Measurements from ENCODE around the gene FOXO1.

FOXO1 gene

DNA sequence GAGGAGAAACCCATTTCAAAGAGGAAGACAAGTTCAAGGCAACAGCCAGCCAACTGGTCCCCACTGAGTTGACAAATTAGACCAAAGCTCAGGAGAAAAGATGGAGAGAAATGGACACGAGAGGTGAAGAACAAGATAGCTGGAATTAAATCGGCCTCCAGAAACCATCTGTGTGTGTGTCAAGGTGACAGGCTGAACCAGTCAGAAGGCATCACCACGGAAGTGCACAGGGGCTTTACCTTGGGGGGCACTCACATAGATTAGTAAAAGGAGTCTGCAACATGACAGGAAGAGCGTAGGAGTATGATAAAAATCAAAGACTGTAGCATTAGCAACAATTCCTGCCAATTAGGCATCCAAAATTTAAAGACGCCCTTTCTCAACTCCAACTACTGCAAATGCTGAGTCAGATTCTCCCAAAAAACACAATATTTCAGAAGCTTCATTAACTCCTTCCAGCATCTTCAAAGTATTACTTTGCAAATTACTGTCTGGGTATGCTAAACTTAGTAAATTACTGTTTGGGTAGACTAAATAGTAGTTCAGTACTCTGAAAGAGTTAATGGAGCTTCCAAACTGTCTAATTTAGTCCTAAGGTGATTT is 66.2 kb downstream of the FOXO1 start:
- no peak for DNase-seq

DNA sequence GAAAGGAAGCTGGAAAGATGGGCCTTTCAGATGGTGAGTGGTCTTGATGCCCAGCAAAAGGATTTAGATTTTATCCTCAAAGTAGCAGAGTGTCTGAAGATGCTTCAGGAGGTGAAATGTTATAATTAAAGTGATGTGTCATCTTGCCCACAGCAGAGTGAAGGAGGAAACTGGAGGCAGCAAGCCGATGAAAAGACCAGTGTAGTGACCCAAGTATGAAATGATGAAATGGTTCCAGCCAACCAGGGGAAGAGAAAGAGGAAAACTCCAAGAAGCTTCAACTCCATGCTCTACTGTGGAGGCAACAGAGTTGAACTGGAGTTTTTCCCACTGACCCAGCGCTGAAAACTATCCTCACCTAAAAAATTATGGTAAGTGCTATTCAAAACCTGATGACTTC is 66.7 kb downstream of the FOXO1 start:
- DNase-seq, result no peak

DNA sequence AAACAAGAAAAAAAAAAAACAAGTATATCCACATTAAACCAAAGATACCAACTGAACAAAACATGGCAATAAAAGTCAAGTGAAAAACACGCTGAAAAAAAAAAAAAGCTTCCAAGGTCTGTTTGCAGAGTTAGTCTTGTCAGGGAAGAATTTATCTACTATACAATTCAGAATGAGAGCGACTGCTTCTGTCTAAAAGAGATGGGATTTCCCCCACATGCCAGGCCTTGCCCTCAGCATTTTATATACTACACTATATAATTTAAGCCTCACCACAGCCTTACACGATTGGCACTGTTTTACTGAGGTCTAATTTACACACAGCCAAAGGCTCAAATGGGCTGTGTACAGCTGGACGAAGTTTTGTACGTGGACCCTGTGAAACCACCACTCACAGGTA is 67.3 kb downstream of the FOXO1 start:
- no peak for DNase-seq

DNA sequence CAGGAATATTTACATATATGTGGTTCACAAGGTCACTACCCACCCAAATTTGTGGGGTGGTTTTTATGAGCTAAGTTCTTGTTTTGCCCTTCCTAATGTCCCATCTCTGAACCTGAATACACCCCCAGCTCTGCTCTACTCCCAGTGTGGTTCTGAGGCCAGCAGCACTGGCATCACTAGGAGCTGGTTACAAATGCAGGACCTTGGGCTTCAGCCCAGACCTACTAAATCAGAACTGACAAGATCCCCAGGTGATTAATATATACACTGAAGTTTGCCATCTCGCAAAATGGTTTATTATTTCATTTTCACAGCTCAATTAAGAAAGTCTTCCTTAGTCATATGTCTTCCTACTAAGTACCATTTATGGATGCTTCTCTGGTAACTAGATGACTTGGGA is 67.9 kb downstream of the FOXO1 start:
- no peak for DNase-seq

DNA sequence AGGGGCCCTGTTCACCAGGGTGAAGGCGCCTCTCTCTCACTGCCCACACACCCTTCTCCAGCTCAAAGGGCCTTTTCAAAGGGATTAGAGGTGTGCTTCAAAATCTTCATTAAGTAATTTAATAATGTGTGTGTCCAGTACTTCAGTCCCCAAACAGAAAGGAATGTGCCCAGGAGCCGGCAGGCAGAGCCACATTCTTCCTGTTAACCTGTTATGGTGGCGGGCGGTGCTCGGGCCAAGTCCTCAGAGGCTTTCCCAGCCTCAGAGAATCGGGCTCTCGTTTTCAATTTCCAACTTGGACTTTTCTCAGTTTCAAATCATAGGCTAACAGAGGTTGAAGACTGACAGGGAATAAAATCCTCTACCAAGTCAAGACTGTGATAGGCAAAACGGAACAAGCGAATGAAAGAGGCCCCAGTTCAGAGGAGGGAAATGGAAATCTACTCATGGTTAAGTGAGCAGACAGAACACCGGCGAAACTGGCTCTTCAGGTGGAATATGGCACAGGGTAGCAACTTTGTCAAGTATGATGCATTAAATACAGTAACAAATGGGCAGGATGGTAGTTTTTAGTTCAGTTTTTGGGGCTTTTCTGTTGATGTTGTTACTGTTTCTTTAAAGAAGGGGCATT is 68.6 kb downstream of the FOXO1 start:
- no peak for DNase-seq

DNA sequence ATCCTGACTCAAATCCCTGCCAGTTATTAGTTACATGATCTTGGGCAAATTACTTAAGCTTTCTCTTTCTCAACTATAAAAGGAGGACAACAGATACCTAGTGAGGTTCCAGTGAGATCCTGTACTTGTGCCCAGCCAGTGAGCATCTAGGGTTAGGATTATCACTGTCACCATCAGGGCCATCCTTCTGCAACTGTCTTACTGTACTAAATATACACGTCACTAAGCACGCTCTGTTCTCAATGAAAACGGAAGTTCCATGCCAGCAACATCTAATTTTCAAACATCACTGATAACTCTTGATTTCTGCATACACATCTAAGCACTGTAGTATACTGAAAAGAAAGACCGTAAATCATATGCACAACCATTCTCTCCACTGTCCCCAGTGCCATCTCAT is 70.0 kb downstream of the FOXO1 start:
- no peak for DNase-seq

DNA sequence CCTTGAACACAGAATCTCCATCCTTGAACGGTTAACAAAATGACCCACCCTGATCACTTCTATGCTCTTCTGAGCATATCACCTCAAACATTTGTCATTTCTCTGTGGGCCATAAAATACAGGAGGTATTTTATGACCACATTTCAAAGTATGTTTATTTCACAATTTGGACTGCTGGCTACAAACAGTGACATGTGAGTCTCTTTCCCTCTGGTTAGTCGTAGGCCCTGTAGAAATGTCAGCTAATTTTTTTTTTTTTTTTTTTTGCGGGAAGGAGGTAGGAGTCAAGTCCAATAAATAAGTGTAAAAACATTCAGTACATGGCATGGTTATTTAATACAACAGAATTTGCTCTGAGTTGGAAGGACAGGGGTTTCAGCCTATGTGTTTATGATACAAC is 70.7 kb downstream of the FOXO1 start:
- DNase-seq, result no peak

DNA sequence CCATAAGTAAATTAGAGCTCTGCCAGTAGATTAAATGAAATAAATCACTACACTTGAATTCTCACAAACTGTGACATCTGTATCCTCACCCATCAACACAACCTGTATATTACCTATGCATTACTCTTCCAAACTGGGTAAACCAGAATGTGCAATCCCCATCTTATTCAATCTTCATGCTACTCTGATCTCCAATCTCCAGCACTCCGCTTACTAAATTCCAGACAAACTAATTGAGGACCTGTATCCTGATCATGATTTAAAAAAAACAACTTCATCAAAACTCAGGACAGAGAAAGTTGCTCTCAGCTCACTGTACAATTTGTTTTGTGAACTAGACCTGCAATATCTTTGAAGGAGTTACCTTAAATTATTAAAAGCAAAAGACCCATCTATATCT is 74.4 kb downstream of the FOXO1 start:
- no peak for DNase-seq

DNA sequence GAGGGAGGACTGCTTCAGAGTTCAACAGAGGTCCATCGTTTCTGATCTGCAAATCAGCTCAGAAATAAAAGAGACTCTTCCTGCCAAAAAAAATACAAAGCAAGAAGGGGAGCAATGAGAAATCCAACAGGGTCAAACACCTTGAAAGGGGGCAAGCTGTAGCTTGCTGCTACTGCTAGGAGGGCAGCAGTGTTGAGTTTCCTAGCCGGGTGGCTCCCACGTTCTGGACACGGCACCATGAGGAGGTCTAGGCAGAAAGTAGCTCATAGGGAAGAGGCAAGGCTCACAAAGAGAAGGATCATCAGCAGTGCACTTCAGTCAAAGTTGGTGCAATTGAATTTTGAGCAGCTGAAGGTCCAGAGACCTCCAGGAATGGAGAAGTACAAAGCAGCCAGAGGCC is 75.3 kb downstream of the FOXO1 start:
- DNase-seq, result no peak

DNA sequence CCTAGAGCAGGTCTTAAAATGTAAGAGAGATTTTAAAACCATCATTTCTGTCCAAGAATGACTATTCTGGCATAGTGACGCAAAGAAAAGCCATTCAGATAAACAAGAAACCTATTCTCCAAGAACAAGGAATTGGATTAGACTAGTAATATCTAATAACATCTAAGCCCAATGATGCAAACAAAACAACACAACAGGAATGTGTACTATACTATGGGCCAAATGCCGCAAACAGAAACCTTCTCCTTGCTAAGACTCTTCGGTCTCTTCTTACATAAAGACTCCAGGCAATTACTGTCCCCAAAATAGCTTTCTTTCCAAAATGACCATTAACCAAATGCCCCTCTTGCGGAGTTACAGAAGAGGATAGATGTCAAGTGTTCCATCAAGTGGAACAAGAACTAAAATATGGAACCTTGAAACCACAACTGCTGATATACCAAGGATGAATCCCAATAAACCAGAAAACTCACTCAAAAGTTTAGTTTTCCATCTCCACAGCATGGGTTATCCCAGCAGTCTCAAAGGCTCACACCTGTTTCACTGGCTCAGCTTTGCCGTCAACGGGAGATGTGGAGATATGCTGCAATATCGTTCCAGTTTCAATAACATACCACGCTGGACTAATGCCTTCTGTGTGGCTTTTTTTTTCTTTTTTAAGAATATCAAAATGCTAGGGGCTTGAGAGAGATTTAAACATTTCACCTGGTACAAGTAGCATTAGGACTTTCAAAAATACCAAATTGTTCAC is 76.2 kb downstream of the FOXO1 start:
- no peak for DNase-seq

DNA sequence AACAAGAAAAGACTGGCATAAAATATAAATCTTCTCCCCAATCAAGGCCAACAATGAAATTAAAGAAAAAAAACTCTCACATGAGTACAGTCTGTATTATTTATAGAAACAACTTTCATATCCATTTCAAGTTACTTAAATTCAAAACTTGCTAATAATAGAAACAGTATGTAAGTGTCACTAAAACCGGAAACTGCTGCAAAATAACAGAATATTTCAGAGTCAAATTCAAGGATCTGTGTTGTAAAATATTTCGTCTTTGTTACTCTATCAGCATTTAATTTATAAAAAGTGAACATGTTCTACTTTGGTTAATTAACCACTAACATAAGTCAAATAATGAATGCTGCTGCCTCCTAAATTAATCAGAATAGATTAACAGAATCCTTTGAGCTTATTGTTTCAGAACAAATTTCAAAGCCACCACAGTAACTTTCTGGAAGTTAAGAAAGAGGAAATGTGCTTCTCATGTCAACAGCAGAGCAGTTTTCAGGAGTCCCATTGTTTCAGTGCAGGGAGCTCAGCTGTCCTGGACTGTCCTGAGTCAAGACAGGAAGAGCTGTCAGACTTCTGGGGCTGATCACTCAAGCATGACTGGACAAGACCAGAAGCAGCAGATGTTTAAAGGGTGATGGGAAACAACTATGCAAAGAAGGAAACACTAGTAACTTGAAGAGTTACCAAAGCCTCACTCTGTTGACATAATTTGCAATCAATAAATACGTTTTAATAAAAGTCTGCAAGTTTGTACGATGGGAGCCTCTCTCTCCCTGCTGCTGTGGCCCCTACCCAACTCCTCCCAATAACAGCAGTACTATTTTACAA is 76.9 kb downstream of the FOXO1 start:
- DNase-seq, result no peak

DNA sequence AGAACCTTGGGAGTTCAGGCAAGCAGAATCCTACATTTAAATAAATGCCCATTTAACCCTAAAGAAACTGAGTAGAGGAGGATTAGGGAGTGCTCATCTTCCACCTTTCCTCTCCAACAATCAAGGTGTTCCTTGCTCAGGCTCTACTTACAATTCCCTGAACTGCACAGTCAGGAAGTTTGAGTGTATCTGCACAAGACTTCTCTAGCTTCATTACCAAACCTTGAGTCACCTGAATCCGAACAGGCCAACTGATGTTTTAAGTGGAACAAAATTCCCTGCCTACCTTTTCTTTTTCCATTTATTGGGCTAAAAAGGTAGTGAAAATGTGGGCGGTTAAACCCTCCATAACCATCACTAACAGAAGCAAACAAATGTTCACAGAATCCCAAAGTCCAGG is 78.3 kb downstream of the FOXO1 start:
- no peak for DNase-seq

DNA sequence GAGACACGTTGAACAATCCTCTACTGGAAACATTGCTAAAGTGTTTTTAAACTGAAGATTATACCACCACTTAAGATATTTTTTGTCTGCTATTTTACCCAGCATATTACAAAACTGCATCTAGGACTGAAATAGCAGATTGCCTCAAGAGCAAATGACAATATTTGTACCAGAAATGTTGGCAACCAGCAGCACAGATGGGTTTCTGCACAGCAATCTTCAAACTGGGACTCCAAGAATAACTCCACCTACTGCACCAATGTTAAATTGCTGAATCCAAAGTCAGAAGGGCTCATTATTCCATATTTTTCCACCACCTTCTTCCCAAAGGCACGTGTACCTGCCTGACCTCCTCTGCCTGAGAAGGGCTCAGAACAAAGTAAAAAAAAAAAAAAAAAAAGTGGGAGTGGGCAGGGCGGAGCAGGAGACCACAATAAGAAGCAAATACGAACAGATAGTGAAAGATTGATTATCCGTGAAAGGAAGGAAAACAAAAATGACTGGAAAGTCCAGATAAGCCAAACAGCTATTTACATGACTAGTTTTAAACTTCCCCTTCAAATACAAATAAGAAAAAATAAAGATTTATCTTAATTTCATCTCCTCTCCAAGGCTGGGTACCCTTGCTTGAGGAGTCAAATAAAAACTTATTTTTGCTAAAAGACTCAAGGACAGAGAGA is 79.4 kb downstream of the FOXO1 start:
- DNase-seq, result no peak

DNA sequence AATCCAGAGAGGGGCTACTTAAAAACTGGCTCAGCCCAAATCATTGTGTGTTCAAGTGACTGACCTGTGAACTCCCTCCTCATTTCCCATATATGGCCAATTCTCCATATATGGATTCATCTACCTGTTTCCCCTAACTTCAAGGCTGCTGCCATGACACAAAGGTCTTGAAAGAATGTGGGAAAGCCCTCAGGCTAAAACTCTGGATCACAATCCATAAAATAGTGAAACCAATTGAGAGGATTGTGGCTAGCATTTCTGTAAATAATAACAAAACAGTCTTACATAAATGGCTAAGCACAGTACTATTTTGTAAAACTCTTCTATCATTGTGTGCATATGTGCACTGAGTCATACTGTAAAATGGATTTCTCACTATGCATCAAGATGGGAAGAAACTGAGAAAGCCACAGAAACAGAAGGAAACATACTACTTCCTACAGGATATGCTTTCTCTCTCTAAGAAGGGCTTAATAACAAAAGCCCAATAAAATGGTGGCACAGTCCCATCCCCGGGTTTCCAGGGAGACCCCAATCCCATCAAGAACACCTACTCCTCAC is 80.5 kb downstream of the FOXO1 start:
- no peak for DNase-seq

DNA sequence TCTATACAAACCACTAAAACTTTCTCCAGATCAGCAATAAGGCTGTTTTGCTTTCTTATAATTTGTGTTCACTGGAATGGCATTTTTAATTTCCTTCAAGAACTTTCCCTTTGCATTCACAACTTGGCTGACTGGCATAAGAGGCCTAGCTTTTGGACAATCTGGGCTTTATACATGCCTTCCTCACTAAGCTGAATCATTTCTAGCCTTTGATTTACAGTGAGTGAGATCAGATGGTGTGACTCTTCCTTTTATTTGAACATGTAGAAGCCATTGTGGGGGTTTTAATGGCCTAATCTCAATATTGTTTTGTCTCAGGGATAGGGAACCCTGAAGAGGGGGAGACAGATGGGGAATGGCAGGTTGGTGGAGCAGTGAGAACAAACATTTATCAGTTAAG is 82.7 kb downstream of the FOXO1 start:
- no peak for DNase-seq

DNA sequence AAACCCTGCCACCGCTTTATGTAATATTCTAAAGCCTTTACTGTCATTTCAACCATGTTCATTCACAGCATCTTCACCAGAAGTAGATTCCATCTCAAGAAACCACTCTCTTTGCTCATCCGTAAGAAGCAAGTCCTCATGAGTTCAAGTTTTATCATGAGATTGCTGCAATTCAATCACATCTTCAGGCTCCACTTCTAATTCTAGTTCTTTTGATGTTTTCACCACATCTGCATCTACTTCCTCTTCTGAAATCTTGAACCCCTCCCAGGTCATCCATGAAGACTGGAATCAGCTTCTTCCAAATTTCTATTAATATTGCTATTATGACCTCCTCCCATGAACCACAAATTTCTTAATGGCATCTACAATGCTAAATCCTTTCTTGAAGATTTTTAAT is 83.9 kb downstream of the FOXO1 start:
- no peak for DNase-seq

DNA sequence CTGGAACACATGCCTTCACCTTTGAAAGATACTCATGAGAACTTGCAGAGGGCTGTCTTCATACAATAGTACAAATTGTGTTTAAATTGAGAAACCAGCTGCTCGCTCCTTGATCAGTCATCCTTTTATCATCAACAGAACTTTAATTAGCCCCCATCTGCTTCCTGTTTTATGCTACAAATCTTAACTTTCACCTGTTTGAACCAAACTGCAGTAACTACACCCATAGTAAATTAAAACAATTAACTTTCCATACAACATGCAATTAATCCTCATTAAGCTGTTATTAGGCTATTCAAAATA is 85.2 kb downstream of the FOXO1 start:
- DNase-seq, result no peak

DNA sequence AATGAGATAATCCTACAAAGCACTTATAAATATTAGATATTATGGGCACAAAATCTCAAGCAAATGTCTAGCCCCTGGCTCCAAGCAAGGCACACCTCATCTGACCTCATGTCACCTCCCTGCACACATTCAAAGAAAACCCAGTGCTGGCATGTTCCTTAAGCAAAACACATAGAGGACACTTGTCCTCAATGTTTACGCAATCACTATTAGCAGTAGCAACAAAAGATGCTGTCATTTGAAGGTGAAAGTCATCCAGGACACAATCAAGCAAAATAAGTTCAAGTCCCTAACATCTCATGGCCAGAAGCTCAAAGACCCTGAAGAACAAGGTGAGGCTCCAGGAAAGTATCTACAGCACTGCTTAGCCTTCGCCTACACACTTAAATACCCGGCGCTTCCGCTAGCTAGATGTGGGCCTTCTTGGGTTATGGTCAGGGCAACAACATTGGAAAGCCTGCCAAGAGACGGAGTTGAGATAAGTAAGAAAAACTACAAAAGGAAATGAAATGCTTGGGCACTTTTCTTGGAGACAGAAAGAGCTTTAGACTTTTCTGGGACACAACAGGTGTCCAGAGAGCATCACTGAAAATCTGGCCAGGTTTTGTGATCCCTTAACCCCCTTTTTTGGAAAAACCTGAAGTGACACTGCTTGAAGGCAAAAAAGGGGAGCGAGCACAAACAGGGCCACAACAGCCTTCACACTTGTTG is 85.7 kb downstream of the FOXO1 start:
- no peak for DNase-seq

DNA sequence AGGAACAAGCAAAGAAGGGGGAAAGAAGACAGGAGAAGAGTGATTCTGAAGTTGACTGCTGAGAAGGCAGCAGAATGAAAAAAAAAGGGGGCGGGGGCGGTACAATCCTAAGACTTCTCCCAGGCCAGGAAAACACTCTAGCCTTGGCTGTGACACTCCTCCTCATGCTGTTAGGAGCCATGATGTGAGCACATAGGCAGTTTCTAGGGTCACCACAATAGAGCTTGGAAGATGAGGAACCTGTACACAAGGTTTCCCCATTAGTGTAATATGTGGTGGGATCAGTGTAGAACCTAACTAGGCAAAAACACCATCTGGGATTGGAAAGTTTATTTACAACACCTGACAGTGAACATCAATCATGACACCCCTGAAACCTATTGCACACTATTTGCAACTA is 86.9 kb downstream of the FOXO1 start:
- no peak for DNase-seq

DNA sequence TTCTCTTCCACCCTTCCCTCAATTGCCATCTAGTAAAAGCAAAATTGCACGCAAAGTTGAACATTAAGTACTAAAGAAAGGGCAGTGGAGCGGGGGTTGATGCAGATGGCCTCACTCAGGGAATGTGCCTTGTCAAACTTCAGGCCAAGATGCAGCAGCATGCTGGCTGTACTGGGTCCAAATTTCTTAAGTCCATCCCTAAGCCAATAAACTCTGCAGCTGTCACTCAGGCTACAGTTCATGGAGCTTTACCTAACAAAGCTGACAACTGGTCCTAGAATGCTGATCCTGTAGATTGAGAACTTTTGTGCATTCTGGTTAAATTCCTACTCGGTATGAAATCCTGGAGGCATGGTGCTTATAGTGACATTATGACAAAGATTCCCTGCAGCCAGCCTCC is 88.4 kb downstream of the FOXO1 start:
- DNase-seq, result no peak

DNA sequence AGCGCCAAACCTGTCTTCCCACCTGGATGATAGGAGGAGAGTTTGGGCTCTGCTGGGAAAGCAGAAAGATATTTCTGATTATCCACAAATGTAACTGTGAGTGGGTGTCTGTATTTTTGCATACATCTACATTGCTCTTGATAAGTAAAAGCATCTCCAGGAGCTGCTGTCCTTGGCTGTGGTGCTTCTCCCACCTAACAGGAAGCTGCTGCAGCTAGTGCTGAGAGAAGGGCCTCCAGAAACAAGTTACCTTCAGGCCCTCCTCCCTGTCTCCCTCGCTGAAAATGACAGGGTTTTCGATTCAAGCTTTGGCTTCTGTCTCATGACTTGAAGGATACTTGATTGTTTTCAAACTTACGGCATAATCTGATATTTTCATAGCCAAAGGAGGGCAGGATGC is 90.1 kb downstream of the FOXO1 start:
- DNase-seq, result no peak

DNA sequence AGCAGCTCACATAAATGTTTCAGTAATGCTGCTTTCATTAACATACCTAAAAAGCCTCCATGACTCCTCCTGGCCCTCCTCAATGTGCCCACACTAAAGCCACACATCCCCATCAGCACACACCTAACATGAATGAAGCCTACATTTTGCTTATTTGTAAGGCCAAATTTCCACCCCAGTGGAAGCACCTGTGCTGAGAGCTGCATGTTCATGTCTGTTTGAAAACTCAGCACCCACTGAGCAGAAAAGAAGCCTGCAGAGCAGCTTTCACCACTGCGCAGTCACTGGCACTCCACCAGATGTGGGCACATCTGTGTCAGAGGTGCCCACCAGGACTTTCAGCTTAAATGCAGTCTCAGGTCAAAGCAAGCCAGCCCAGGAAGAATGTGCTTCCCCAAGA is 93.5 kb downstream of the FOXO1 start:
- no peak for DNase-seq

Data from activated CD8-positive, alpha-beta memory T cell treated with anti-CD3 and anti-CD28 coated beads for 24 hours (primary cell).